ENCODE data around the gene SHMT2.

SHMT2 gene

DNA sequence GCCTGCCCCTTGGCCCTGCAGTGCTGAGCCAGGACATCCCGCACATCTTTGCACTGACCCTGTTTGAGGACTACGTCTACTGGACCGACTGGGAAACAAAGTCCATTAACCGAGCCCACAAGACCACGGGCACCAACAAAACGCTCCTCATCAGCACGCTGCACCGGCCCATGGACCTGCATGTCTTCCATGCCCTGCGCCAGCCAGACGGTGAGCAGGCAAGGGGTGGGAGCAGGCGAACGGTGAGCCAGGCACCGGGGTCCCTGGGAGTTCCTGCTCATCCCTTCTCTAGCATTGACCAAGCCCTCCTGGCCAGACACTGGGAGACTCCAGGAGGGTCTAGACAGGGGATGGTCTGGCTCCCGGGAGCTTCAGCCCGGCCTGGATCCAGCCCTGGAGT lies 30.3 kb upstream of the SHMT2 start:
- no peak for DNase-seq

DNA sequence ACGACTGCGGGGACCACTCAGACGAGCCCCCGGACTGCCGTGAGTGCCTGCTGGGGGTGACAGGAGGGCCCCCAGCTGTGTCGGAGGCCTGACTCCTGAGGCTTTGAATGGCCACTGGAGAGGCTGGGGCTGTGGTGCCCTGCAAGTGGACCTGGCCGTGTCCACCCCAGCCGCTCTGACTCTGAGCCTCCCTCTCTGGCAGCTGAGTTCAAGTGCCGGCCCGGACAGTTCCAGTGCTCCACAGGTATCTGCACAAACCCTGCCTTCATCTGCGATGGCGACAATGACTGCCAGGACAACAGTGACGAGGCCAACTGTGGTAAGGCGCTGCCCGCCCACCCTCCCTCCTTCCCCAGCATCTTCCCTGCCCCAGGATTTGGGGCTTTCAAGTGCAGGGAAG lies 29.0 kb upstream of the SHMT2 start:
- no peak for DNase-seq

DNA sequence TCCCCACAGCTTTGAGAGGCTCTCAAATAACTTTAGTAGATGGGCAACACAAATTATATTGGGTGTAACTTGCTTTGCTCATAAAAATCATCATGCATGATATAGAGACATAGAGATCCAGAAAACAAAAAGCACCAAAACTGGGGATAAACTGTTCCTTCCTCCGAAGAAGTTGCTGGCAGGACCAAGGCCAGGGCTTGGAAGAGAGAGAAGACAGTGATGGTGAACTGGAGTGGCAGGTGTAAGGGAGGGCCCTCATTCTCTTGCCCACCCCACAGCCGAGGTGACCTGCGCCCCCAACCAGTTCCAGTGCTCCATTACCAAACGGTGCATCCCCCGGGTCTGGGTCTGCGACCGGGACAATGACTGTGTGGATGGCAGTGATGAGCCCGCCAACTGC lies 28.3 kb upstream of the SHMT2 start:
- no peak for DNase-seq

DNA sequence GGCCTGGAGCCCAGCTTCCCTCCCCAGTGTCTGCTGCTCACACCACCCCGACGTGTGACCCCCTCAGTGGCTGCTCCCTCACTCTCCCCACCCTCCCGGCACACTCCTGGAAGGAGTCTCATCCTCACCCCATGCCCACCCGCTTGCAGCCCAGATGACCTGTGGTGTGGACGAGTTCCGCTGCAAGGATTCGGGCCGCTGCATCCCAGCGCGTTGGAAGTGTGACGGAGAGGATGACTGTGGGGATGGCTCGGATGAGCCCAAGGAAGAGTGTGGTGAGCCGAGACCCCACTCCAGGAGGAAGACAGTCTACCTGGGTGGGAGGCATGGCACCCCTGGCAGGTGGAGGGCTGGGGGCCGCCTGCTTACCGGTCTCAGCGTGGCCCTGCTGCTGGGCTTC lies 27.9 kb upstream of the SHMT2 start:
- DNase-seq, result no peak

DNA sequence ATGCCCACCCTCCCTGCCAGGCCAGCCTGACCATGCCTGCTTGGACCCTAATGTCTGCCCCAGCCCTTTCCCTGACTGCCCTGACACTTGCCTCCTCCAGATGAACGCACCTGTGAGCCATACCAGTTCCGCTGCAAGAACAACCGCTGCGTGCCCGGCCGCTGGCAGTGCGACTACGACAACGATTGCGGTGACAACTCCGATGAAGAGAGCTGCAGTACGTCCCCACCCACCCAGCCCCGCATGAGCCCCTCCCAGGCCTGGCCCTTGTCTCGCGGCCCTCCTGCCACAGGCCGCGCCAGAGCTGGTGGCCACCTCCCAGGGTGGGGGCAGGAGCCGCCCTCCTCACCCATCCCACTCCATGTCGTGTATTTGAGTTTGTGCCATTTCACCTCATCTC lies 27.2 kb upstream of the SHMT2 start:
- no peak for DNase-seq

DNA sequence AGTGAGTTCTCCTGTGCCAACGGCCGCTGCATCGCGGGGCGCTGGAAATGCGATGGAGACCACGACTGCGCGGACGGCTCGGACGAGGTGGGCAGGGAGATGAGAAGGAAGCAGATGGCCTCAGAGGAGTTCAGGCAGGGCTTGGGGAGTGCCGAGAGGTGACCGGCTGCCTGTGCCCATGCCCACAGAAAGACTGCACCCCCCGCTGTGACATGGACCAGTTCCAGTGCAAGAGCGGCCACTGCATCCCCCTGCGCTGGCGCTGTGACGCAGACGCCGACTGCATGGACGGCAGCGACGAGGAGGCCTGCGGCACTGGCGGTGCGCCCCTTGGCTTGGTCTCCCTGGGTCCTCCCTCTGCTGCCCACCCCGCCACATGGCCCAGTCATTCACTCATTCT lies 26.3 kb upstream of the SHMT2 start:
- no peak for DNase-seq

DNA sequence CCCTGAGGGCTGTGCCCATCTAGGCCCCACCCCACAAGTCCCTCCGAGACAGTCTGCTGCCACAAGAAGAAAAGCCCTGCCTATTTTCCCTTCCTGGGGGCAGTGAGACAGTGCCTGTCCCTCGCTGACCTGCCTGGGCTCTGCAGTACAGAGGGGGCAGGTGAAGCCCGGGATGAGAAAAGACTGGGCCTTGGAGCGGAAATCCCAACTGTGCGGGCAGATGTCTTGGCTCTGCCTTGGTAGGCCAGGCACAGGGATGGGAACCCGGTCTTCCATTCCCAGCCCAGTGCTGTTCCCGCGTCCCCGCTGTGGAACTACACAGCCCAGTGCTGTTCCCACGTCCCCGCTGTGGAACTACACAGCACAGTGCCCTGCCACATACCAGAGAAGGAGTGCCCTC lies 25.7 kb upstream of the SHMT2 start:
- no peak for DNase-seq

DNA sequence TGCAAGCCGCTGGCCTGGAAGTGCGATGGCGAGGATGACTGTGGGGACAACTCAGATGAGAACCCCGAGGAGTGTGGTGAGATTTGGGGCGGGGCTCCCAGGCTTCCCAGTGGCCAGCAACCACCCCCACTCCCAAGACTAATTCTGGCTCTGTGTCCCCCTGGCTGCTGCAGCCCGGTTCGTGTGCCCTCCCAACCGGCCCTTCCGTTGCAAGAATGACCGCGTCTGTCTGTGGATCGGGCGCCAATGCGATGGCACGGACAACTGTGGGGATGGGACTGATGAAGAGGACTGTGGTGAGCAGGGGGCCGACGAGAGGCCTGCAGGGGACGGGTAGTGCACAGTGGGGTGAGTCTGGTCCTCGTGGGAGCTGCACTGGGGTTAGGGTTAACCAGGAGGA lies 25.1 kb upstream of the SHMT2 start:
- no peak for DNase-seq

DNA sequence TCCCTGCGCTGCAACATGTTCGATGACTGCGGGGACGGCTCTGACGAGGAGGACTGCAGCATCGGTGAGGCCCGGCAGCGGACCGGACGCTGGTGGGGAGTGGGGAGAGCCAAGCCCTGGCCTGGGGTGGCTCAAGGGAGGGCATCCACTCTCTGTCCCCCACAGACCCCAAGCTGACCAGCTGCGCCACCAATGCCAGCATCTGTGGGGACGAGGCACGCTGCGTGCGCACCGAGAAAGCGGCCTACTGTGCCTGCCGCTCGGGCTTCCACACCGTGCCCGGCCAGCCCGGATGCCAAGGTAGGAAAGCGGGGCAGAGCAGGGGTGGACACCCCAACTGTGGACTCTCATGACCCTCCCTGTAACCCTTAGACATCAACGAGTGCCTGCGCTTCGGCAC lies 24.3 kb upstream of the SHMT2 start:
- DNase-seq, result no peak

DNA sequence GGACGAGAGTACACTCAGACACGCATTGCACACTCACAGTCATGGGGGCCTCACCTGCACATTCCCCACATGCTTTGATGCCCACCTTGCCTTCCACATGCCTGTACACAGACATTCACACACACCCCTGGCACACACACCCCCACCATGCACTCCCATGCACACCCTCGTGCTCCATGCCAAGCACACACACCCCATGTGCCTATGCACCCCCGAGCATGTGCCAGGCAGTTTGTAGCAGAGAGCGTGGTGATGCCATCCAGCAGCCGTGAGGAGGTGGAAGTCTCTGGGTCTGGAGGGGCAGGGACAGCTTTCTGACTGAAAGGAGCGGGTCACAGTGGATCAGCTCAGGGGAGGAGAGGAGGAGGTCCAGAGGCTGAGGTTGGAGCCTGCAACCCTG lies 23.6 kb upstream of the SHMT2 start:
- no peak for DNase-seq

DNA sequence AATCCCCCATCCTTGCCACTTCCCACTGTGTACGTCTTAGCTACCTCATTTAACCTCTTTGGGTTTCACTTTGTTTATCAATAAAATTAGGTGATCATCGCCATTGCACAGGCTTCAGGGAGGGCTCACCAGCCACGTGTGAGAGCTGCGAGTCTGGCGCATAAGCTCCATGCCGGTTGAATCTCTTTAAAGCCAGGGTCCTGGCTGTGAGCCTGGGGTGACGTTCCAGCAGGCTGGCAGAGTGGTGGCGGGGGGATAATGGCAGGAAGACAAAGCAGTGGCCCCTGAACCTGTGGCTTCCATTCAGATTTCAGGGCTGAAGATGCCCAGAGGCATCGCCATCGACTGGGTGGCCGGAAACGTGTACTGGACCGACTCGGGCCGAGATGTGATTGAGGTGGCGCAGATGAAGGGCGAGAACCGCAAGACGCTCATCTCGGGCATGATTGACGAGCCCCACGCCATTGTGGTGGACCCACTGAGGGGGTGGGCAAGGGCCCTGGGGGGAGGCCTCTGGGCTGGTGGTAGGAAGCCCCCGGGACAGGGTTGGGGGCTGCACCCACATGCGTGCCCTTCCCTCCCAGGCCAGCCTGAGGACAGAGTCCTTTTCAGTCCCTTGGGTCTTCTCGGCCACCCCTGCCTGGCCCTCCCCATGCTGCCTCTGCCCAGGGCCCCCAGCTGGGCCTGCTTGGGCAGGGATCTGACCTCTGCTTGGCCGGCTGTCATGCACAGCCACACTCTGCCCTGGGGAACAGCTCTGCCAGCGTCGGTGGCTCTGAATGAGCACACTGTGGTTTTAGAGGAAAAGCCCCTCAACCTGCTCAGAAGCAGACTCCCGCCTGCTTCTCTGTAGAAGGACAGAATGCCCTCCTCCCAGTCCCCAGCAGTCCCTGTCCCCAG lies 21.5 kb upstream of the SHMT2 start:
- DNase-seq, result no peak

DNA sequence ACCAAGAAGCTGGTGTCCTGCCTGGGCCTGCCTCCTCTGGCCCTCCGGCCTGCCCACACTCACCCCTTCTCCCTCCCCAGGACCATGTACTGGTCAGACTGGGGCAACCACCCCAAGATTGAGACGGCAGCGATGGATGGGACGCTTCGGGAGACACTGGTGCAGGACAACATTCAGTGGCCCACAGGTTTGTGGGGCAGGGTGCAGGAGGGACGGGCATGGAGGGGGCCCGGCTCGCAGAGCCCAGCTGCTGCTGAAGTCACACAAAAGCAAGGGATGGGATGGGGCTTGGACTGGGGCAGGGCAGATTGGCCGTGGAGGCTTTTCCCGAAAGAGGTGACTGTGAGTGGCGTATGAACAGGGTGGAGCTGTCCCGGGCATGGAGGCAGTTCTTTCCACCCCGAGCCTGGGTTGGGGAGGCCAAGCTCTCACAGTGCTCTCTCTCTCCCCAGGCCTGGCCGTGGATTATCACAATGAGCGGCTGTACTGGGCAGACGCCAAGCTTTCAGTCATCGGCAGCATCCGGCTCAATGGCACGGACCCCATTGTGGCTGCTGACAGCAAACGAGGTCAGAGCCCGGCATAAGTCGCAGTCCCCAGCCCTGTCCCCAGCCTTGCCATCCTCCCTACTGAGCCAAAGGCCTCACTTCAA lies 20.8 kb upstream of the SHMT2 start:
- no peak for DNase-seq

DNA sequence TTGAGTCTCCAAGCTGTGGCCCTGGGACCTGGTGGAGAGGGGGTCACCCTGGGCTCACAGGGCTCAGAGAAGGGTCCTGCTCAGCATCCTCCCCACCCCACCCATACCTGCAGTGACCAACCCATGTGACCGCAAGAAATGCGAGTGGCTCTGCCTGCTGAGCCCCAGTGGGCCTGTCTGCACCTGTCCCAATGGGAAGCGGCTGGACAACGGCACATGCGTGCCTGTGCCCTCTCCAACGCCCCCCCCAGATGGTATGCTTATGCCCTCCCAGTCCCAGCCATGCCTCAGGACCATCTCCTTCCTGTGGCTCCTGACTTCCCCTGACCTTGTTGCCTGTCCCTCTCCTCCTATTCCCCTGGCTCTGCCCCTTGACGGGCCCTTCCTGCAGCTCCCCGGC lies 19.6 kb upstream of the SHMT2 start:
- no peak for DNase-seq

DNA sequence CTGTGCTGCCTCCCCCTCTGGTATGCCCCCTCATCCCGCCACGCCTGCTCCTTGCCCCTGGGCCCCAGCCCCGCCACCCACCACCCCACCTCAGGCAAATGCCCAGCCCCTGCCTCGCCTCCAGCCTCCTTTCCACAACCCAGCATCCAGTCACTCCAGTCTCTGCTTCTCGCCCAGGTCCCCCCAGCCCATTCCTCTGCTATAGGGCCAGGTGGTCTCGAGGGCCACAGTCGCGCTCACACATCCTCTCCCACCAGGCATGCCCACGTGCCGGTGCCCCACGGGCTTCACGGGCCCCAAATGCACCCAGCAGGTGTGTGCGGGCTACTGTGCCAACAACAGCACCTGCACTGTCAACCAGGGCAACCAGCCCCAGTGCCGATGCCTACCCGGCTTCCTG lies 19.1 kb upstream of the SHMT2 start:
- DNase-seq, result no peak

DNA sequence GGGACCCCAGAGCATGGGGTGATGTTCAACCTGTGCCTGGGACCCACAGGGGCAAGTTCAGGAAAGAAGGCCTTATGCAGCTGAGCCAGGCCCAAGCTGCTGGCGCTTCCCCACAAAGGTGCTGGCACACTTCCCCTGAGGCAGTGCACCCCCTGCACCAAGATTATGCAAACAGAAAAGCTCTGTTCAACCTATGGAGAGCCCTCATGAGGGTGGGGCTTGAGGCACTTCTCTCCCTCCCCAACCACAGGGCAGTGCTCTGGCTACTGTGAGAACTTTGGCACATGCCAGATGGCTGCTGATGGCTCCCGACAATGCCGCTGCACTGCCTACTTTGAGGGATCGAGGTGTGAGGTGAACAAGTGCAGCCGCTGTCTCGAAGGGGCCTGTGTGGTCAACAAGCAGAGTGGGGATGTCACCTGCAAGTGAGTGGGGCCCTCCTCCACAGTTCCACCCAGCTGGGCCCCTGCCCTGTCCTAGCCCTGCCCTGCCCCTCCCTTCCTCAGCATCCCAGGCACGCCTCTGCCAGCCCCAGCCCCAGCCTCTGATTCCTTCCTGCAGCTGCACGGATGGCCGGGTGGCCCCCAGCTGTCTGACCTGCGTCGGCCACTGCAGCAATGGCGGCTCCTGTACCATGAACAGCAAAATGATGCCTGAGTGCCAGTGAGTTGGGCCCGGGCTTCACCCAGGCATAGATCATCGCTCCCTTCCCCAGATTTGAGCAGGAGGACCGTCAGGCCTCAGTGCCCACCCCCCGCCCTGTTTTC lies 18.4 kb upstream of the SHMT2 start:
- no peak for DNase-seq

DNA sequence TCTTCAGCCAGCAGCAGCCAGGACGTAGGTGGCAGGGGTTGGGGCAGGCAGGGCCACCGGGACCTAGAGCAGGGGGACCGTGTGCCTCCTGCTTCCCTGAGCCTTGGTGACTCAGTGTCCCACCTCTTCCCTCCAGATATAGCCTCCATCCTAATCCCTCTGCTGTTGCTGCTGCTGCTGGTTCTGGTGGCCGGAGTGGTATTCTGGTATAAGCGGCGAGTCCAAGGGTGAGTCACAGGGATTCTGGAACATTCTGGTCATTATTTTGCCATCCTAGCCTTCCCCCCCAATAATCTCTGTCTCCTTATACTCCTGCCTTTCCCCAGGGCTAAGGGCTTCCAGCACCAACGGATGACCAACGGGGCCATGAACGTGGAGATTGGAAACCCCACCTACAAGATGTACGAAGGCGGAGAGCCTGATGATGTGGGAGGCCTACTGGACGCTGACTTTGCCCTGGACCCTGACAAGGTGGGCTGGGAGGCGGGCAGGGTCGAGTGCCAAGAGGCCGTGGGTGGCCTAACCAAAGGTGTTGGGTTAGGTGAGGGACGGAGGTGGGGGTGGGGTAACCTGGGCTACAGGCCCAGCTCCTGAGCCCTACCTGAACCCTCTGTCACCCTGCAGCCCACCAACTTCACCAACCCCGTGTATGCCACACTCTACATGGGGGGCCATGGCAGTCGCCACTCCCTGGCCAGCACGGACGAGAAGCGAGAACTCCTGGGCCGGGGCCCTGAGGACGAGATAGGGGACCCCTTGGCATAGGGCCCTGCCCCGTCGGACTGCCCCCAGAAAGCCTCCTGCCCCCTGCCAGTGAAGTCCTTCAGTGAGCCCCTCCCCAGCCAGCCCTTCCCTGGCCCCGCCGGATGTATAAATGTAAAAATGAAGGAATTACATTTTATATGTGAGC lies 17.5 kb upstream of the SHMT2 start:
- no peak for DNase-seq

DNA sequence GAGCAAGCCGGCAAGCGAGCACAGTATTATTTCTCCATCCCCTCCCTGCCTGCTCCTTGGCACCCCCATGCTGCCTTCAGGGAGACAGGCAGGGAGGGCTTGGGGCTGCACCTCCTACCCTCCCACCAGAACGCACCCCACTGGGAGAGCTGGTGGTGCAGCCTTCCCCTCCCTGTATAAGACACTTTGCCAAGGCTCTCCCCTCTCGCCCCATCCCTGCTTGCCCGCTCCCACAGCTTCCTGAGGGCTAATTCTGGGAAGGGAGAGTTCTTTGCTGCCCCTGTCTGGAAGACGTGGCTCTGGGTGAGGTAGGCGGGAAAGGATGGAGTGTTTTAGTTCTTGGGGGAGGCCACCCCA lies 16.8 kb upstream of the SHMT2 start:
- DNase-seq, result no peak

DNA sequence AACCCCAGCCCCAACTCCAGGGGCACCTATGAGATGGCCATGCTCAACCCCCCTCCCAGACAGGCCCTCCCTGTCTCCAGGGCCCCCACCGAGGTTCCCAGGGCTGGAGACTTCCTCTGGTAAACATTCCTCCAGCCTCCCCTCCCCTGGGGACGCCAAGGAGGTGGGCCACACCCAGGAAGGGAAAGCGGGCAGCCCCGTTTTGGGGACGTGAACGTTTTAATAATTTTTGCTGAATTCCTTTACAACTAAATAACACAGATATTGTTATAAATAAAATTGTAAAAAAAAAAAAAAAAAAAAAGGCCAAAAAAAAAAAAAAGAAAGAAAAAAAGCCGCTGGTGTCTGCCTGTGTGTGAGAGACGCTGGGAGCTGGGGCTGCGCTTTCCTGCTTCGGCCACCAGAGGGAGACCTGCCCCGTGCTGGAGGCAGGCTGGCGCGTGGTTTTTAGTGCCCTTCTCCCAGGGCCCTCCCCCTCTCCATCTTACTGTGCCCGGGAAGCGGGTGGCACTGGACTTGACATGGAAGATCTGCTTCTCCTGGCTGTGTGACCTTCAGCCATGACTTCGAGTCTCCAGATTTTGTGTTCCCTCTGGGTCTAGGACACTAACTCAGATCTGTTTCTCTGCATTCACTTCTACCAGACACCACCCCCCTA lies 16.3 kb upstream of the SHMT2 start:
- peak; percentile 63 for DNase-seq

DNA sequence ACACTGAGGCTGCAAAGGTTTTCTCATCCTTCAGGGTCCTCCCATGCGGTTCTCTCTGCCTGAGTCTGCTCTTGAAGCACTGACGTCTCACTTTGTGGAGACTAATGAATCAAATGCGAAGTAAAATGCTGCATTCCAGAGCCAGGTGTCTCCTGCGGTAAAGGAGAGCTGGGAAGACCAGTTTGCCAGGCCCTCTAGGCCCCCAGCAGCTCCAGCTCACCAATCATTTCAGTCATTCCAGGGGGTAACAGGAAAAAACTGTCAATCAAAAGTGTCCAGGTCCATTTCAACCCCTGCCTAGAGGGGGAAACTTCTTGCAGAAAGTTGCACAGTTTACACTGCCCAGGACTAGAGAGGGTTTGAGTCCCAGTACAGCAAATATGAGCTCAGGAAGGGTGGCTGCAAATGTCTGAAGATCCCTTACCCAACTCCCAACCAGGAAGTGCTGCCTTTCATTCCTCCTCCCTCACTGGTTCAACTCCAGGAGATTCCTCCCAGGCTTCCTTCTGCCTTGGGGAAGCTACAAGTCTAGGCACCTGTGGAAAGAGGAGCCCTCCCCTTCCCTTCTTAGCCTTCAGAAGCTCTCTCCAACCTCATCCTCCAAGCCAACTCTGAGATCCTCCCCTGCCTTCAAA lies 15.6 kb upstream of the SHMT2 start:
- DNase-seq, result no peak

DNA sequence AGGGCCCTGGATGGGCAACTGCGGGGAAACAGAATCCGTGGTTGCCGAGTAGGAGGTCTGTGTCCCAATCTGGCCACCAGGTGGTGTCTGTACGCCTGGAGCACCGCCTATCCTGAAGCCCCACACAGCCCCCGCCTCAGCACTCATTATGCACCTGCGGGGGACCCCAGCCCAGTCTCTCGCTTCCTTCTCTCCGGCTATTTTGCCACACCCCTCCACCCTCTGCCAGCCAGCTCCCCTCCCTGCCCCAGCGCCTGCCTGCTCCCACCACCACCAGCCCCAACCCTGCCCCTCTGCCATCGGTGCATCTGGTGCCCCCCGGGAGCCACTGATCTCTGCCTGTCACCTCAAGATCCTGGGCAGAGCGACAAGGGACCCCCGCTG lies 15.1 kb upstream of the SHMT2 start:
- DNase-seq, result peak; percentile 68

DNA sequence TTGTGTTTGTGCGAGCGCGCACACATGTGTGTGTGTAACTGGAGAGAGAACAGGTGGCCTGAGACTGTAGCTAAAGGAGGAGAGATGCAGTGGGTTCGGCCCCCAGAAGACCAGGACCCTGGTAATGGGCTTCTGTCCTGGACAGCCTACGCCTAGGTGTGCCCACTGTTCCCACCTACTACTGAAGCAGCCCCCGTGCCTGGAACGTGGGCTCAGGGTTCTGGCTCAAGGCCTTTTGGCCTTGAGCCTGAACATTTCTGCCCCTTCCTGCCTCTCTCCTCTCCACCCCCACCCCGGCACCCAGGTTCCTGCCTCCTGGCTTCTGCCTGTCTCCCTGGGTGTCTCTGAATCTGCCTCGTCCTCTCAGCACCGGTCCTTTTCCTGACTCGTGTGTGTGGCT lies 14.4 kb upstream of the SHMT2 start:
- DNase-seq, result no peak

DNA sequence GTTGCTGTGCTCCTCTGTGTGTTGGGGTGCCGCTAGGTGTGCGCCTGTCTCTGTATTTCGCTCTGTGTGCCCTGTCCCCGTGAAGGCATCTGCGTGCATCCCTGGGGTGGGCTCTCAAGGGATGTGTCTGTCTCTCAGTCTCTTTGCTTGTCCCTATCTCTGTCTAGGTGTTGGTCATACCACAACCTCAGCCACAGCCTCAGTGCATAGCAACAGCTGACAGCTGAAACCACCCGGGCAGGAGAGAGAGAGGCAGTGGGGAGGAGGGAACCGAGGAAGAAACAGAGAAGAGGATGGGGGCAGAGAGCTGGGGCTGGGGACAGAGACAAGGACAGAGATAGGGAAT lies 13.9 kb upstream of the SHMT2 start:
- no peak for DNase-seq
